Neuronal stem cell (in vitro differentiated cells): ENCODE measurements around the gene KRT222.
A peak's percentile ranks its signal among the peaks of the same experiment; 100 is the strongest.

ENCODE experiments used
- DNase-seq: peaks from one replicate; pipeline ENCODE4 v3.0.0-alpha.2; 2013; ENCODE audit warnings: low spot score
- H2AFZ ChIP-seq: one replicate; pipeline ENCODE4 v1.6.1; 2013; ENCODE audit warnings: mild to moderate bottlenecking, low read length, inconsistent platforms
- H2AK5ac ChIP-seq: 2 replicates; pipeline ENCODE4 v1.6.1; 2013; ENCODE audit warnings: low read depth, mild to moderate bottlenecking, inconsistent platforms, low read length, moderate library complexity, mixed read lengths
- H2BK120ac ChIP-seq: 2 replicates; pipeline ENCODE4 v1.6.1; 2013; ENCODE audit warnings: low read depth, mild to moderate bottlenecking, inconsistent platforms, low read length, moderate library complexity, mixed read lengths
- H2BK12ac ChIP-seq: one replicate; pipeline ENCODE4 v1.6.1; 2013; ENCODE audit warnings: low read length, inconsistent platforms
- H2BK15ac ChIP-seq: 2 replicates; pipeline ENCODE4 v1.6.1; 2013; ENCODE audit warnings: mild to moderate bottlenecking, low read length, inconsistent platforms, mixed read lengths
- H2BK5ac ChIP-seq: one replicate; pipeline ENCODE4 v1.6.1; 2013; ENCODE audit warnings: inconsistent platforms, mild to moderate bottlenecking, low read length, moderate library complexity
- H3K14ac ChIP-seq: one replicate; pipeline ENCODE4 v1.6.1; 2013; ENCODE audit warnings: low read length, inconsistent platforms
- H3K18ac ChIP-seq: 2 replicates; pipeline ENCODE4 v1.6.1; 2013; ENCODE audit warnings: low read length, inconsistent platforms
- H3K23ac ChIP-seq: 2 replicates; pipeline ENCODE4 v1.6.1; 2013; ENCODE audit warnings: low read depth, mild to moderate bottlenecking, mixed read lengths, low read length, inconsistent platforms; ENCODE audit not compliant: poor library complexity
- H3K27ac ChIP-seq: replicated peaks from 3 replicates; pipeline ENCODE4 v1.5.1; 2013; ENCODE audit warnings: low read length, inconsistent platforms
- H3K27me3 ChIP-seq, 3 experiments: 2 replicates each; pipeline ENCODE4 v1.6.1; 2013; ENCODE audit warnings: low read length in 3 of 3, mild to moderate bottlenecking in 2 of 3, inconsistent platforms in 1 of 3, low read depth in 1 of 3, mixed read lengths in 1 of 3, moderate library complexity in 1 of 3; ENCODE audit not compliant: control insufficient read depth in 3 of 3, insufficient read depth in 3 of 3
- H3K36me3 ChIP-seq, 2 donors: replicated peaks in 1 of 2; 2 replicates each; pipeline ENCODE4 v1.6.1; 2013; ENCODE audit warnings: low read length in 2 of 2; ENCODE audit not compliant: control insufficient read depth in 2 of 2, insufficient read depth in 2 of 2
- H3K4ac ChIP-seq: 2 replicates; pipeline ENCODE4 v1.6.1; 2013; ENCODE audit warnings: inconsistent platforms, mild to moderate bottlenecking, low read length, moderate library complexity
- H3K4me1 ChIP-seq, 2 donors: 1 replicate in 1 of 2; 2 replicates in 1 of 2; pipeline ENCODE4 v1.6.1; 2013; ENCODE audit warnings: low read length in 2 of 2, low read depth in 1 of 2; ENCODE audit not compliant: control insufficient read depth in 2 of 2, insufficient read depth in 1 of 2
- H3K4me2 ChIP-seq: one replicate; pipeline ENCODE4 v1.6.1; 2013; ENCODE audit warnings: mild to moderate bottlenecking, low read length, inconsistent platforms; ENCODE audit not compliant: insufficient read depth, poor library complexity, severe bottlenecking
- H3K4me3 ChIP-seq, 2 donors: 2 replicates each; pipeline ENCODE4 v1.5.1; 2013; ENCODE audit warnings: low read length in 2 of 2, mild to moderate bottlenecking in 2 of 2, inconsistent platforms in 1 of 2, moderate library complexity in 1 of 2
- H3K79me1 ChIP-seq: one replicate; pipeline ENCODE4 v1.6.1; 2013; ENCODE audit warnings: low read depth, mild to moderate bottlenecking, inconsistent platforms, low read length, moderate library complexity
- H3K9ac ChIP-seq: one replicate; pipeline ENCODE4 v1.6.1; 2013; ENCODE audit warnings: mild to moderate bottlenecking, low read depth, low read length, inconsistent platforms; ENCODE audit not compliant: poor library complexity
- H3K9me3 ChIP-seq, 2 donors: replicated peaks in 1 of 2; 2 replicates each; pipeline versions ENCODE3 to v1.6.1; 2013; ENCODE audit warnings: low read length in 2 of 2, mild to moderate bottlenecking in 2 of 2, inconsistent platforms in 1 of 2, low read depth in 1 of 2, mixed read lengths in 1 of 2, moderate library complexity in 1 of 2; ENCODE audit not compliant: control insufficient read depth in 2 of 2, insufficient read depth in 1 of 2
- H4K8ac ChIP-seq: one replicate; pipeline ENCODE4 v1.6.1; 2013; ENCODE audit warnings: low read depth, mild to moderate bottlenecking, inconsistent platforms, low read length, moderate library complexity
- H4K91ac ChIP-seq: one replicate; pipeline ENCODE4 v1.6.1; 2013; ENCODE audit warnings: low read length, low read depth, mild to moderate bottlenecking, inconsistent platforms; ENCODE audit not compliant: poor library complexity
- WGBS, 2 donors: extraction: QIAGEN DNeasy Blood & Tissue Kit; methylation state at CpG; one replicate each; pipeline ENCODE4 v1.1.7; 2013; ENCODE audit warnings: missing lambda C conversion rate in 2 of 2, mixed read lengths in 1 of 2; ENCODE audit not compliant: insufficient read length in 2 of 2, insufficient replicate concordance in 1 of 2; ENCODE audit errors: extremely low coverage in 2 of 2; 5-methylcytosine and 5-hydroxymethylcytosine counted together

KRT222 gene

GRCh38 chr17:40615068-40615840 lies 49.7 kb downstream of the KRT222 start:
- Histone ChIP-seq H3K9me3 (no peaks in the 10 kb centered on the region), H3K14ac (no peak overlapping the region), H2BK12ac (no peak overlapping the region), H2BK120ac (no peak overlapping the region), H2AFZ (no peak overlapping the region), H2BK15ac (no peak overlapping the region), H3K79me1 (no peaks in the 10 kb centered on the region), H3K18ac (peak overlapping the region; percentile 21), H3K4ac (no peak overlapping the region), H3K23ac (no peak overlapping the region), H3K4me3 (no peak overlapping the region), H3K4me1 (peaks cover 0 to 4% of the 10 kb centered on the region in 2 donors), H3K9ac (no peak overlapping the region), H3K27me3 (peaks cover 0 to 52% (median 2%) of the 10 kb centered on the region in 3 experiments), H4K91ac (no peak overlapping the region), H2BK5ac (no peak overlapping the region), H4K8ac (no peak overlapping the region), H2AK5ac (peak overlapping the region; percentile 15), H3K4me2 (no peak overlapping the region), H3K36me3 (no peaks in the 10 kb centered on the region), H3K27ac (no peak overlapping the region)
- no CpG with 5 or more reads among the region's 7 CpGs for WGBS, 2 donors
- DNase-seq, result peak; percentile 18

DNA sequence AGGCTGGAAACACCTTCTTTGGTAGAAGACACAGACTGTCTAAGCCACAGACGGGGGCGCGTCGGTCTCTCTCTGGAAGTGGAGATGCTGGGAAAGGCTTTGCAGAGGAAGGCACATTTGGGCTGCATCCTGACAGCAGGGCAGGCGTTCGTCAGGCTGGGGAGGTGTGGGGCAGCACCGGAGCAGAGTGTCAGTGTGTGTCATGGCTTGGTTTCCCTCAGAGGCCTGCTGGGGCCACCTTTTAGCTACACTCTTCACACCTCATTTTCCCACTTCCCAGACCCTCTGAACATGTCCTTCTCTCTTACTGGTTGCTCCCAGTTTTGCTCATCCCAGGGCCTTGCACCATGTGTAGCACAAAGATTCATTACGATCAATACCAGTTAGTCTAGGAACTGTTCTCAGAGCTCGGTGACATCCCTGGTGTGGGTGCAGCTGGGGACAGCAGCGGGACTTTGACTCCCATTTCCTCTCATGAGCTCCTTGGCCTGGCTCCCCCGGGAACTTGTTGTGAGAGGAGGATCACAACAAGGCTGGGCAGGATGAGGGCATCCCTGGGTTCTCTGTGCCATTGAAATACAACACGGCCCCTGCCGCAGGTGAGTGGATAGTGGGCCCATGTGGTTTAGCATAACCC lies 50.4 kb downstream of the KRT222 start:
- no peak overlapping the region for H3K27ac ChIP-seq
- H4K91ac ChIP-seq, result no peak overlapping the region
- no CpG with 5 or more reads among the region's 13 CpGs for WGBS, 2 donors
- no peak overlapping the region for H3K4me3 ChIP-seq
- peak overlapping the region; percentile 21 for H3K18ac ChIP-seq
- no peak overlapping the region for H2BK5ac ChIP-seq
- H3K4ac ChIP-seq, result no peak overlapping the region
- no peak overlapping the region for H2BK120ac ChIP-seq
- no peak overlapping the region for H3K9ac ChIP-seq
- peaks cover 0 to 52% (median 2%) of the 10 kb centered on the region in 3 experiments for H3K27me3 ChIP-seq
- H3K23ac ChIP-seq, result no peak overlapping the region
- H3K4me1 ChIP-seq, result peaks cover 0 to 2% of the 10 kb centered on the region in 2 donors
- H2BK15ac ChIP-seq, result no peak overlapping the region
- H4K8ac ChIP-seq, result no peak overlapping the region
- H3K4me2 ChIP-seq, result no peak overlapping the region
- no peaks in the 10 kb centered on the region for H3K36me3 ChIP-seq
- peak overlapping the region; percentile 15 for H2AK5ac ChIP-seq
- no peak for DNase-seq
- H3K14ac ChIP-seq, result no peak overlapping the region
- H2BK12ac ChIP-seq, result no peak overlapping the region
- no peaks in the 10 kb centered on the region for H3K9me3 ChIP-seq
- no peak overlapping the region for H2AFZ ChIP-seq
- no peaks in the 10 kb centered on the region for H3K79me1 ChIP-seq

GRCh38 chr17:40613467-40614154 lies 51.4 kb downstream of the KRT222 start:
- H3K9ac ChIP-seq, result no peak overlapping the region
- no peak overlapping the region for H2BK12ac ChIP-seq
- no peak for DNase-seq
- H3K79me1 ChIP-seq, result no peaks in the 10 kb centered on the region
- WGBS, 2 donors, result no CpG with 5 or more reads among the region's 5 CpGs
- peaks cover 0 to 55% (median 2%) of the 10 kb centered on the region in 3 experiments for H3K27me3 ChIP-seq
- no peak overlapping the region for H4K8ac ChIP-seq
- no peak overlapping the region for H3K18ac ChIP-seq
- H3K4ac ChIP-seq, result no peak overlapping the region
- H3K36me3 ChIP-seq, result no peaks in the 10 kb centered on the region
- H3K4me1 ChIP-seq, result peaks cover 0 to 2% of the 10 kb centered on the region in 2 donors
- H2BK15ac ChIP-seq, result no peak overlapping the region
- no peak overlapping the region for H2BK5ac ChIP-seq
- no peak overlapping the region for H4K91ac ChIP-seq
- H3K23ac ChIP-seq, result no peak overlapping the region
- no peak overlapping the region for H3K14ac ChIP-seq
- H2BK120ac ChIP-seq, result no peak overlapping the region
- H3K4me3 ChIP-seq, result peak overlapping the region in 1 of 2 donors; percentile 39
- H2AFZ ChIP-seq, result no peak overlapping the region
- no peak overlapping the region for H3K4me2 ChIP-seq
- H3K27ac ChIP-seq, result no peak overlapping the region
- H2AK5ac ChIP-seq, result no peak overlapping the region
- H3K9me3 ChIP-seq, result no peaks in the 10 kb centered on the region
